IgD-negative memory B cell (primary cell): ENCODE data around the gene LGALS9. TPM values are rescaled to one million over a fixed set of nuclear protein-coding genes. Genes with fewer than 3 reads are reported as not detected.
"Not testable (repeated sequence)": the region's sequence is repeated elsewhere in the genome, so short reads cannot be mapped to it uniquely, and the experiment has no call there.

Experiments
- H3K27ac Mint-ChIP-seq, 3 donors: one replicate each; pipeline ENCODE4 v1.8.0; 2020 to 2022; ENCODE audit warnings: mild to moderate bottlenecking in 3 of 3, mixed read lengths in 3 of 3, moderate library complexity in 1 of 3
- H3K27me3 Mint-ChIP-seq: one replicate; pipeline ENCODE4 v1.8.0; 2021; ENCODE audit warnings: mixed read lengths
- H3K36me3 Mint-ChIP-seq: one replicate; pipeline ENCODE4 v1.8.0; 2020; ENCODE audit warnings: mild to moderate bottlenecking, mixed read lengths
- H3K4me1 Mint-ChIP-seq, 3 donors: one replicate each; pipeline ENCODE4 v1.8.0; 2020 to 2022; ENCODE audit warnings: mixed read lengths in 3 of 3, mild to moderate bottlenecking in 1 of 3
- H3K4me3 Mint-ChIP-seq, 4 donors: one replicate each; pipeline ENCODE4 v1.8.0; 2020 to 2022; ENCODE audit warnings: mild to moderate bottlenecking in 4 of 4, mixed read lengths in 4 of 4, moderate library complexity in 3 of 4
- H3K9me3 Mint-ChIP-seq, 3 donors: one replicate each; pipeline ENCODE4 v1.8.0; 2020 to 2021; ENCODE audit warnings: mixed read lengths in 3 of 3, mild to moderate bottlenecking in 1 of 3
- polyA plus RNA-seq: library from polyadenylated mRNA; unstranded; fragments of 300-500 nt; fragmentation: Illumina TruSeq; gene quantifications from one replicate; pipeline ENCODE4 v1.2.3, GENCODE V29; 2021

Gene LGALS9
- polyA plus RNA-seq, 1 donor from 2014 or later, result 53.4 TPM

DNA sequence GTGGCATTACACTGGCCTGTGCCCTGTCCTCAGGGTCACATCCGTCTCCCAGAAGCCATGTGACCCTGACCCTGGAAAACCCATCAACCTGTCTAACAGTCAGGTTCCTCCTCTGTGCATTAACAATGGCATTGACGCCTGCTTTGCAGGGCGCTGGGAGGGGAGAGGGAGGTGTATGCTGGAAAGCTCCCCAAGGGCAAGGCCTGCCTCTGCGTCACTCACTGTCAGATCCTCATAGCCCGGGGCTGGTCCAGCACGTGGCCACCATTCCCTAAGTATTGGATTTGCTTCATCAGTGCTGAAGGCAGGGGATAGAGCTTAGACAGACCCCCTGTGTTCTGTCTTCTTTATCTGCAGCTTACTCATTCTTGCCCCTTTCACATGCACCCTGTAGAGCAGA, 35.3 kb downstream of the LGALS9 start:
- H3K4me1 Mint-ChIP-seq, H3K4me3 Mint-ChIP-seq, H3K9me3 Mint-ChIP-seq, H3K27me3 Mint-ChIP-seq, H3K27ac Mint-ChIP-seq, H3K36me3 Mint-ChIP-seq: not testable (repeated sequence)

DNA sequence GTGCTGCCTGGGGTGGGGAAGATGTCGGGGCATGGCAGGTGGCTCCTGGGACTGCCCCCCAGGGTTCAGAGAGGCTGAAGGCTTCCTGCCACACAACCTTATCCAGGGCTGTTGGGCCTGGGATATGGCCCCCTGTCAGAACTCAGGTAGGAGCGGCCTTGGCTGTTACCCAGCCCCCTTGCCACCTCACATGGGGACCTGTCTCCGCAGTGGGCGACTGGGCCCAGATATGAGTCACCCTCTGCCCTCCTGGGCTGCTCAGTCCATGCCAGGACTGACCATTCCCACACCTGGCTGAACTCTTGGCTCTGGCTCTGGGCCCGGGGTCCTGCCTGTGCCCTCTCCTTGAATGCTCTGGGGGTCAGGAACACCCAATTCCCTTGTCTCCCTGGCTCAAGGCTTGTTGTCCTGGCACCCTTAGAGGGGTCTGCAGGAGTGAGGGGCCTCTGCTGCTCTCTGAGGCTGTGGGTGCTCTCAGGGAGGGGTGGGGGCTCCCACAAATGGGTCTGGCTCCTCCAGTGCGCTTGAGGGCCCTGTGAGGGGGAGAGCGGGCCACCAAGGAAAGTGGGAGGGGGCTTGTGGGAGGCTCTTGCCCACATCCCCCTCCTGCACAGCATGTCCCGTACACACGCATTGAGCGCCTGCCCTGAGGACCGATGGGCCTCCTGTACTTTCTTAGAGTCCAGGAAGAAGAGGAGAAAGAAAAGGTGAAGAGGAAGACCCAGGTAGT, 36.0 kb downstream of the LGALS9 start:
- Mint-ChIP-seq H3K4me3 (no peak overlapping the region), H3K4me1 (peaks cover 0 to 2% (median 0%) of the 10 kb centered on the region in 3 donors), H3K9me3 (no peaks in the 10 kb centered on the region), H3K36me3 (no peaks in the 10 kb centered on the region), H3K27ac (no peak overlapping the region), H3K27me3 (peaks cover 1% of the 10 kb centered on the region)

DNA sequence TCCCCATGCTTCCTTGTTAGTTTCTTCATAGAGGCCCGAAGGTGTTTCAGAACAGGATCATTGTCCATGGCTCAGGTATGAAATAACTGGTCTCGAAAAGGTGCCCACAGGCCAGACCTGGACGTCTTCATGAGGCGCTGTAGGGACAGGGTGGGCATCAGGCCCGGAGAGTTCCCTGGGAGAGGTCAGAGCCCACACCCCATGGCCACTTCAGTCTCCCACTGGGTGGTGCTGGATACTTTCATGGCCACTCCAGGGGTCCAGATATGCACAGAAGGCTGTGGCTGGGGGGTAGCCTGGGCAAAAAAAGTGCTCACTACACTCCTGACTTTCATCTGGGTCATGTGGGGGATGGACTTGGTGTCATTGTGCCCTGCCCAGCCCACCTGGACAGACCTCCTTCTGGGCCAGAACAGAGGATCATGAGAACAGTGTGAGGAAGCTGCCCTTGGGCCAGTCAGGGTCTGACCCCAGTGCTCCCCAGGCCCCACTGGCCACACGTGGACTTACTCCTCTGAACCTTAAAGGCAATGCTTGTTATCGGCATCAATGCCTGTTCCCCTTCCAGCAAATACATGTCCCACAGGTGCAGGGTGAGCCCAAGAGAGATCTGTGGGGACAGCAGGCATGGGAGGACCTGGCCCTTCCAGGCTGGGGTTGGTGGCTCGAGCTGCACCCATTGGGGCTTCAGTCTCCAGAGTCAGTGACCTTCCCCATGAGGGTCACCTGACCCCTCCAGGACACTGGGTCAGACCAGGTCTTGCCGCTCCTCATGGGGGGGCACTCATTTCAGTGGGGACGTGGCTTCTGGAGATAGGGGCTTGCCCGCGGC, 36.9 kb downstream of the LGALS9 start:
- Mint-ChIP-seq H3K4me3 (no peak overlapping the region), H3K9me3 (no peaks in the 10 kb centered on the region), H3K27ac (no peak overlapping the region), H3K36me3 (no peaks in the 10 kb centered on the region), H3K27me3 (peaks cover 1% of the 10 kb centered on the region), H3K4me1 (peaks cover 0 to 2% (median 0%) of the 10 kb centered on the region in 3 donors)

DNA sequence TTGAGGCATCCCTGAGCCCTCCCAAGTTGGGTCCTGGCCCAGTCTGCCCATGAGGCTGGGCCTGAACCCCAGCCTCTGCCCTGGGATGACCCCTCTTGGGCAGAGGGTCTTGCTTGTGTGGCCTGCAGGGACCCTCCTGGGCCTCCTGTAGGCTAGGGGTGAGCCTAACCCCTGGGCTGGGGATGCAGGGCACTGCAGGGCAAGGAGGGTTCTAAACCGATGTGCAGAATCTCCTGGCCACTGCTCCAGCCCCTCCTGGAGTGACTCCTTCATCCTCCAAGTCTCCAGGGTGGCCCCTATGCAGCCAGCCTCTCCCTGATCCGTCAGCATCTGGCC, 37.5 kb downstream of the LGALS9 start:
- Mint-ChIP-seq H3K27me3 (peaks cover 1% of the 10 kb centered on the region), H3K4me1 (peaks cover 0 to 2% (median 0%) of the 10 kb centered on the region in 3 donors), H3K27ac (no peak overlapping the region), H3K9me3 (no peaks in the 10 kb centered on the region), H3K36me3 (peaks cover 1% of the 10 kb centered on the region), H3K4me3 (no peak overlapping the region)

DNA sequence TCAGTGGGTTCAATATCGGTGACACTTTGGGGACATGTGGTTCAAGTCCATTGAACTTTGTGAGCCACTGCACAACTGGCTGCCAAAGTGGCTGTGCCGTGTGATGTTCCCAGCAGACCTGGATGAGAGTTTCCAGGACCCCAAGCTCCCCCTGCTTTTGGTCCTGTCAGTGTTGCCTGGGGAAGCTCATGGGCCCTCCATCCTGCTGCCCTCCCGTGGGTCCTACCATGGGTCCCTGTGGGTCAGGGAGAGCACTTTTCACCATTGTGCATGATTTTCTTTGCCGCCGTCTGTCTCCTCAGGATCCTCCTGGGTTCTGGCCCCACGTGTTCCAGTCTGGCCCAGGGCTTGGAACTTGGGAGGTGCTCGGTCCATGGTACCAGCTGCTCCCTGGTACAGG, 38.1 kb downstream of the LGALS9 start:
- Mint-ChIP-seq H3K36me3 (peaks cover 1% of the 10 kb centered on the region), H3K27ac (no peak overlapping the region), H3K27me3 (peaks cover 1% of the 10 kb centered on the region), H3K4me1 (peaks cover 0 to 2% (median 0%) of the 10 kb centered on the region in 3 donors), H3K4me3 (no peak overlapping the region), H3K9me3 (no peaks in the 10 kb centered on the region)

DNA sequence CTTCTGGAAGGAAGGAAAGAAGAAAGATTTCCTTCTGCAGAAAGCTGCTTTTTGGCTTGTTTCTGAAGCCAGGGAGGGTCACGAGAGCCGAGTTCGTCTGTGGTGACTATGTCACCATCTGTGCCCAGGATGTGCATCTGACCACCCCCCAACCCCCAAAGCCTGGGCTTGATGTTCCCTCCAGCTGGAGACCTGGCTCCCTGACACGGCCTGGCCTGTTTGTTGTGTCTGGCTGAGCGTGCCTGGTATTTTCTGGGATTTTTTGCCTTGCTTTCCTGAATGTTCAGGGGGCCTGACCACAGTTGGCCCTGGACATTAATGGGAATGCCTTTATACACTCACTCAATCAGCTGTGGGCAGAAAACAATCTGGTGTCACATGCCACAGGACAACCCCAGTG, 38.9 kb downstream of the LGALS9 start:
- Mint-ChIP-seq H3K27me3 (peaks cover 1% of the 10 kb centered on the region), H3K9me3 (no peaks in the 10 kb centered on the region), H3K27ac (no peak overlapping the region), H3K36me3 (peaks cover 1% of the 10 kb centered on the region), H3K4me1 (peaks cover 0 to 2% (median 0%) of the 10 kb centered on the region in 3 donors), H3K4me3 (no peak overlapping the region)

DNA sequence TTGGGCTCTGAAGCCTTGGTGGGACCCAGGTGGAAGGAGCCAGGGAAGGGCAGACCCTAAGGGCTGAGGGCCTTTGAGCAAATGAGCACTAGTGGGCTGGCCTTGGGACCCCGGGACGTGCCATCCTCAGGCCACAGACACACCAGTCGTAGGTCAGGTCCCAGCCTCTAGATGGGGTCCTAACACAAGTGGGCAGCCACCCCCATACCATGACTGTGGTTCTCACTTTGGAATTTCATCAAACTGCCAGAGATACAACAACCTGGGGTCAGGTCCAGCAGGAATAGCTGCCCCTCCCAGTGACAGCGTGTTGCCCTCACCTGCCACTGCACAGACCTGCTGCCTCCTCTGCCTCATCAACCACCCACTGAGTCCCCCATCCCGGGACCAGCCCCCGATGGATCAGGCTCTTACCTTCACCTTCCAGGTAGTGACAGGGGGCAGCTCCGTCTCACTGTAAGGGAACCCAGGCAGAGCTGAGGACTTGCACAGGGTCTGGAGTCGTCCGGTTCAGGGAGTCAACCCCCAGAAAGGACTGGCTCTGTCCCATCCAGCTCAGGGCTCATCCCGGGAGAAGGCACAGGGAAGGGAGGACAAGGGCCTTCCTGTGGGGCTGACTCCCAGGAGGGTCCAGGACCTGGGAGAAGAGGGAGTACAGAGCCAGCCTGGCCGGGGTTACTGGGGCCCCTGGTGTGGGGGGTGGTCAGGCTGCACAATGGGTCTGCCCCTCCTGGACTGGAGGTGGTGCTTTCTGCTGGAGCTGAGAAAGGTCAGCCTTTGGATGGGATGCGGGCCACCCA, 40.0 kb downstream of the LGALS9 start:
- Mint-ChIP-seq H3K27ac (peak overlapping the region in 1 of 3 donors; percentile 76), H3K9me3 (no peaks in the 10 kb centered on the region), H3K4me3 (no peak overlapping the region), H3K4me1 (peaks cover 0 to 2% (median 0%) of the 10 kb centered on the region in 3 donors), H3K27me3 (peaks cover 1% of the 10 kb centered on the region), H3K36me3 (peaks cover 1% of the 10 kb centered on the region)

DNA sequence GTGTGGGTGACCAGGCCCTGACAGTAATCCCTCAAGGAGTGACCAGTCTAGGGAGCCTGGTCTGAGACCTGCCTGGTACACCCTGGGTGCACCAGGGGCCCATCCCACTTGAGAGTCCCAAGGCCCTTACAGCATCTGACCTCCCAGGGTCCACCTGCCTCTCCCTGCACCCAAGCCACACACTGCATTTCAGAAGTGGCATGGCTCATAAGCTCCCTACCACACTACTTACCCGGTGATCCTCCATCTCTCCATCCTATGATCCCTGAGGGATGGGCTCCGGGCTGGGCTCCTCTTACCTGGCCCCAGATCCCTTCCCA, 40.6 kb downstream of the LGALS9 start:
- Mint-ChIP-seq H3K36me3 (peaks cover 1% of the 10 kb centered on the region), H3K9me3 (no peaks in the 10 kb centered on the region), H3K4me3 (no peak overlapping the region), H3K4me1 (peaks cover 0 to 2% (median 0%) of the 10 kb centered on the region in 3 donors), H3K27ac (no peak overlapping the region), H3K27me3 (peaks cover 1% of the 10 kb centered on the region)

DNA sequence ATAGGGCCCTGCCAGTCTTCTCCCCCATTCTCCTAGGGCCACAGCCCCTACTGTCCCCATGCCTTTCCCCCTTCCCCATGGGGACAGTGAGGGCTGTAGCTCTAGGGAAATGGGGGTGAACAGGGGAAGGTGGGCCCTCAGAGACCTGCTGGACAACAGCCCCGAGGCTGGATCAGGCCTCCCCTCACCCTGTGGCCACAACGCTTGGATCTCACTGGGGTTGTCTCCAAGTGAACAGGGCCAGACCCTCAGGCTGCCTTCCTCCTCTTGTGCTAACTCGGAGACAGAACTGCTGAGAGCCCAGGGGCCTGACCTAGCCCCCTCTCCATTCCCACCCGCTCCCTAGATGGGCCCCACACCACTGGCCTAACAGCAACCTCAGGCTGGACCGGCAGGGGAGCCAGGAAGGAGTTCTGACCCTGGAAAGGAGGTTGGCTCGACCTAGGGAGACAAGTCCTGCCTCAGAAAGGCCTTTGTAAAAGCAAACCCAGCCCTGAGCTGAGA, 41.0 kb downstream of the LGALS9 start:
- H3K4me3 Mint-ChIP-seq, H3K27ac Mint-ChIP-seq, H3K9me3 Mint-ChIP-seq, H3K36me3 Mint-ChIP-seq, H3K27me3 Mint-ChIP-seq, H3K4me1 Mint-ChIP-seq: not testable (repeated sequence)

DNA sequence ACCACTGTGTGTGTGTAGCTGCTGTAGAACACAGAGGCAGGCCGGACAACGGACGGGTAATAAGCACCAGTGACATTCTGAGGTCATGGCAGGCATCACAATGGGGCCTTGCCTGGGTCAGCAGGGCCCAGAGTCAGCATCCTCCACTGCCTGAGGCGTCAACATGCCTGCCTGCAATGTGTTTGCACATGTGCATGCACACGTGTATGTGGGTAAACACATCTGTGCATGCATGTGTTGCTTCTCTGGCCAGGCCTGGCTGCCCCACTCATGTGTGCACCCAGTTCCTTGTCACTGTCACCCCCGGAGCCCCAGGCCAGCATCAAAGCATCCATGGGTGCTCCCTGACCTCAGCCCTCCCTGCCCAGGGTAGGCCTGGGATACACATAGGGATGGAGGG, 43.3 kb downstream of the LGALS9 start:
- H3K27ac Mint-ChIP-seq, result no peak overlapping the region
- no peak overlapping the region for H3K4me3 Mint-ChIP-seq
- H3K36me3 Mint-ChIP-seq, result peaks cover 1% of the 10 kb centered on the region
- no peaks in the 10 kb centered on the region for H3K9me3 Mint-ChIP-seq
- peaks cover 0 to 2% (median 0%) of the 10 kb centered on the region in 3 donors for H3K4me1 Mint-ChIP-seq
- H3K27me3 Mint-ChIP-seq, result peaks cover 8% of the 10 kb centered on the region

DNA sequence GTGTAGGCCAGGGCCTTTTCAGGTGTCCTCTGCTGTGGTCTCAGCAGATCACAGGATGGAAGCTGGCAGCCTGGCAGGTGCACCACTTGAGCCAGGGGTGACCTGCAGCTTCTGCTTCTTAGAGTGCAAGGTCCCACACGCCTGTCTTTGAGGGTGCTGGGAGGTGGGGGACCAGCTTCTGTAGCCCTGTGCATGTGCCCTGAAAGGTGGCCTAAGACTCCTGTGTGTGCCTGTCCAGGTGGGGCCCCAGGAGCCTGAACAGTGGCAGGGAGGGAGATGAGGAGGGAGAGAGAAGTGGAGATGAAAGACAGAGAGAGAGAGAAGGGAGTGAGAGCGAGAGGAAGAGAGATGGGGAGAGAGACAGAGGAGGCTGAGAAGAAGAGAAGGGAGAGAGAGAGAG, 46.2 kb downstream of the LGALS9 start:
- Mint-ChIP-seq H3K27me3 (peaks cover 7% of the 10 kb centered on the region), H3K36me3 (peaks cover 1% of the 10 kb centered on the region), H3K4me1 (no peaks in the 10 kb centered on the region), H3K9me3 (no peaks in the 10 kb centered on the region), H3K27ac (peak overlapping the region in 1 of 3 donors; percentile 50), H3K4me3 (no peak overlapping the region)

DNA sequence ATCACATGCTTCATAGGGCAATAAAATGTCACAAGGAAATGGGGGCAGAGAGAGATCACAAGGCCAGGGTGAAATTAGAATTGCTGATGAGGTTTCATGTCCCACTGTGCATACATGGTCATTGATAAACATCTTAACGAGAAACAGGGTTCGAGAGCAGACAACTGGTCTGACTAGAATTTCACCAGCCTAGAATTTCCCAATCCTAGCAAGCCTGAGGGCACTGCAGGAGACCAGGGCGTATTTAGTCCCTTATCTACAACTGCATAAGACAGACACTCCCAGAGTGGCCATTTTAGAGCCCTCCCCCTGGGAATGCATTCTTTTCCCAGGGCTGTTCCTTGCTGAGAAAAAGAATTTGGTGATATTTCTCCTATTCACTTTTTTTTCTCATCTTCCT, 55.3 kb downstream of the LGALS9 start:
- Mint-ChIP-seq H3K9me3 (peaks cover 5 to 19% (median 18%) of the 10 kb centered on the region in 3 donors), H3K27me3 (peaks cover 17% of the 10 kb centered on the region)
- H3K36me3 Mint-ChIP-seq, H3K27ac Mint-ChIP-seq, H3K4me3 Mint-ChIP-seq, H3K4me1 Mint-ChIP-seq: not testable (repeated sequence)

DNA sequence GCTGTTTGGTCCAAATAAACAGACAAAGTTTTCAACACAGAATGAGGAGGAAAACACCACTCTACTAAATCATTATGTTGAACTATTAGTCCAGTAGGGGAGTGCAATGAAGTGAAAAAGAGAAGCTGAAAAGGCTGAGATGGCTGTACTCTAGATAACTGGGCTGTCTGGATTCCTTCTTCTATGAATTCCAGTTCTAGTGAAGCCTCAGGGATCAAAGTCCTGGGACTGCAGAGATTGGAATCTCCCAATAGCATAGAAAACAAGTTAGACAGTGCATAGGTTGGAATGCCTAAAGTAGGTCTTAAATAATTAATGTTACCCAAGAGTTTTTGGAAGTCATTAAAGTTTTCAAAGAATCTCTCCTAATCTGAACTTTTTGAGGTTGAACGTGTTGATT, 59.9 kb downstream of the LGALS9 start:
- peaks cover 6% of the 10 kb centered on the region for H3K27me3 Mint-ChIP-seq
- no peak overlapping the region for H3K4me3 Mint-ChIP-seq
- H3K36me3 Mint-ChIP-seq, result no peaks in the 10 kb centered on the region
- peaks cover 12 to 17% (median 17%) of the 10 kb centered on the region in 3 donors for H3K9me3 Mint-ChIP-seq
- no peak overlapping the region for H3K27ac Mint-ChIP-seq
- no peaks in the 10 kb centered on the region for H3K4me1 Mint-ChIP-seq

DNA sequence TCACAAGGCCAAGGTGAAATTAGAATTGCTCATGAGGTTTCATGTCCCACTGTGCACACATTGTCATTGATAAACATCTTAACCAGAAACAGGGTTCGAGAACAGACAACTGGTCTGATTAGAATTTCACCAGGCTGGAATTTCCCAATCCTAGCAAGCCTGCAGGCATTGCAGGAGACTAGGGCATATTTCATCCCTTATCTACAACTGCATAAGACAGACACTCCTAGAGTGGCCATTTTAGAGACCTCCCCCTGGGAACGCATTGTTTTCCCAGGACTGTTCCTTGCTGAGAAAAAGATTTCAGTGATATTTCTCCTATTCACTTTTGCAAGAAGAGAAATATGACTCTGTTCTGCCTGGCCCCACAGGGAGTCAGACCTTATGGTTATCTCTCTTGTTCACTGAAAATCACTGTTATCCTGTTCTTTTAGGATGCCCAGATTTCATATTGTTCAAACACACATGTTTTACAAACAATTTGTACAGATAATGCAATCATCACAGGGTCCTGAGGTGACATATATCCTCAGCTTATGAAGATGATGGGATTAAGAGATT, 64.3 kb downstream of the LGALS9 start:
- H3K27ac Mint-ChIP-seq, H3K36me3 Mint-ChIP-seq, H3K4me3 Mint-ChIP-seq, H3K27me3 Mint-ChIP-seq, H3K4me1 Mint-ChIP-seq: not testable (repeated sequence)
- peaks cover 10 to 17% (median 14%) of the 10 kb centered on the region in 3 donors for H3K9me3 Mint-ChIP-seq
